HEK293T (cell line): ENCODE measurements around the gene RBM20.
A peak's percentile ranks its signal among the peaks of the same experiment; 100 is the strongest.

Source experiments
- CTCF ChIA-PET: fragments of 350-600 bp; formaldehyde crosslinking; extraction: SDS; loops from one replicate; lab custom pipeline; 2021; ENCODE audit warnings: antibody characterized with exemption, inconsistent platforms; lab: Yijun Ruan, JAX
- POLR2A ChIA-PET: fragments of 350-600 bp; formaldehyde crosslinking; extraction: SDS; loops from one replicate; lab custom pipeline; 2020; ENCODE audit warnings: antibody characterized with exemption, inconsistent platforms; lab: Yijun Ruan, JAX
- DNase-seq: peaks from one replicate; pipeline ENCODE4 v3.0.0; 2012; ENCODE audit warnings: mixed read lengths; ENCODE audit errors: extremely low spot score
- ARNT ChIP-seq: fragments of 450-650 bp; IDR thresholded peaks from 2 replicates; pipeline ENCODE4 v1.6.1; 2017; ENCODE audit warnings: mild to moderate bottlenecking
- BHLHE40 ChIP-seq: fragments of 450-650 bp; IDR thresholded peaks from 2 replicates; pipeline ENCODE4 v1.6.1; 2016; ENCODE audit warnings: mild to moderate bottlenecking, moderate library complexity, borderline replicate concordance
- CTBP1 ChIP-seq: fragments of 450-650 bp; IDR thresholded peaks from 2 replicates; pipeline ENCODE4 v1.6.1; 2016; ENCODE audit warnings: borderline replicate concordance
- ELF4 ChIP-seq: fragments of 450-650 bp; IDR thresholded peaks from 2 replicates; pipeline ENCODE4 v1.6.1; 2017; ENCODE audit warnings: antibody characterized with exemption
- FOXA1 ChIP-seq: fragments of 450-650 bp; IDR thresholded peaks from 2 replicates; pipeline ENCODE4 v1.6.1; 2016; ENCODE audit warnings: mild to moderate bottlenecking
- FOXK2 ChIP-seq: fragments of 450-650 bp; IDR thresholded peaks from 2 replicates; pipeline ENCODE4 v1.6.1; 2016; ENCODE audit warnings: mild to moderate bottlenecking
- FOXM1 ChIP-seq: fragments of 450-650 bp; IDR thresholded peaks from 2 replicates; pipeline ENCODE4 v1.6.1; 2017; ENCODE audit warnings: mild to moderate bottlenecking, borderline replicate concordance
- HDGF ChIP-seq: fragments of 450-650 bp; IDR thresholded peaks from 2 replicates; pipeline ENCODE4 v1.6.1; 2017; ENCODE audit warnings: antibody characterized with exemption, borderline replicate concordance
- L3MBTL2 ChIP-seq: fragments of 450-650 bp; conservative IDR thresholded peaks from 2 replicates; pipeline ENCODE4 v1.6.1; 2016; ENCODE audit warnings: mild to moderate bottlenecking
- LEF1 ChIP-seq: fragments of 450-650 bp; IDR thresholded peaks from 2 replicates; pipeline ENCODE4 v1.6.1; 2017; ENCODE audit warnings: mild to moderate bottlenecking, borderline replicate concordance
- NFRKB ChIP-seq: fragments of 450-650 bp; IDR thresholded peaks from 2 replicates; pipeline ENCODE4 v1.6.1; 2016; ENCODE audit warnings: mild to moderate bottlenecking, moderate library complexity
- SP1 ChIP-seq: fragments of 450-650 bp; IDR thresholded peaks from 2 replicates; pipeline ENCODE4 v1.6.1; 2017
- SUZ12 ChIP-seq: fragments of 450-650 bp; IDR thresholded peaks from 2 replicates; pipeline ENCODE4 v1.6.1; 2016; ENCODE audit warnings: mild to moderate bottlenecking
- TARDBP ChIP-seq: fragments of 450-650 bp; IDR thresholded peaks from 2 replicates; pipeline ENCODE4 v1.6.1; 2016
- ZNF384 ChIP-seq: fragments of 450-650 bp; IDR thresholded peaks from 2 replicates; pipeline ENCODE4 v1.6.1; 2016
- TF ChIP-seq, protein P1 (sequence below): fragments of 450-650 bp; IDR thresholded peaks from 2 replicates; pipeline ENCODE4 v1.6.1; 2016

Gene RBM20

DNA sequence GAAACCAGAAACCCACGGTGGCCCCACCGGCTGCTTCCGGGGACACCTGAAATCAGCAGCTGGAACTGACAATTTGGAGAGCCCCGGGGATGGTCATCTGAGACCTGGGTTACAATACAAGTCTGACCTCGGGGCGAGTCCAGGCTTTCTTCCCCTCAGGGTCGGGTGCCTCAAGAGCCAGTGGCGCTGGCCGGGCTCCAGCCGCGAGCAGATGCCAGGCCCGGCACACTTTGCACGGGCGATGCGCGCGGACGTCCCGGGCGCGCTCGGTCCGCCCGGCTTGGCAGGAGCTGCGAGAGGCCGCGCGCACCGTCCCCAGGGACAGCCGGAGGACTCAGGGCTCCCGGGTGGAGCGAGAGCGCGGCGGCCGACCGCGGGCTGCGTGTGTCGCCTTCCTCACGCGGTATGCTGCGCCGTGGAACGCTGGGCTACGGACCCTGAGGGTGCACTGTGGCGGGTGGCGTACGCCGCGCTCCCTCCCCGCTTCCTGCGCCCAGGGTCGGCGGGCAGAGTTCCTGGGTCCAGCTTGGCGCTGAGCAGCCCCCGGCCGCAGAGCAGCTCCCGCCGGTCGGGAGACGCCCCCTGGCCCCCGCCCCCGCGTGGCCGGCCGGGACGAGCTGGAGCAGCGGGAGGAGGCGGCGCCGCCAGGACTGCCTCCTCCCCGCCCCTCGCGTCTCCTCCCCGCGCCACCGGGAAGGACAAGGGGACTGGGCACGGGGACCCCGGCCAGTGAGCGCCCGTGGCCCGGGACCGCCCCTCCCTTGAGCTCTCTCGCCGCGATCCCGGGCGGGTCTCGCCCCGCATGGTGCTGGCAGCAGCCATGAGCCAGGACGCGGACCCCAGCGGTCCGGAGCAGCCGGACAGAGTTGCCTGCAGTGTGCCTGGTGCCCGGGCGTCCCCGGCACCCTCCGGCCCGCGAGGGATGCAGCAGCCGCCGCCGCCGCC is at the start of gene RBM20:
Gene RBM20 (plus strand): TSS at position 684 of the 945 bp plus-strand sequence. CDS start 119 bp downstream, at position 803.
- POLR2A ChIA-PET: interaction anchor here (1.1 to 2.1 kb wide), 4 partner anchors 24 to 155 kb away, joined by 3 to 9 read pairs (median 4); no protein-coding TSS in a partner anchor
- CTCF ChIA-PET: interaction anchor here (0.6 to 1.1 kb wide), 3 partner anchors 15 to 30 kb away, joined by 3 read pairs; no protein-coding TSS in a partner anchor
- peak; percentile 63 for DNase-seq
- no peak for TF ChIP-seq ZNF384
- TF ChIP-seq BHLHE40: no peak
- TF ChIP-seq HDGF: no peak
- no peak; the same call in 1 of the 2 replicates for TF ChIP-seq FOXM1
- TF ChIP-seq FOXK2: no peak
- no peak for TF ChIP-seq SUZ12
- TF ChIP-seq TARDBP: no peak

DNA sequence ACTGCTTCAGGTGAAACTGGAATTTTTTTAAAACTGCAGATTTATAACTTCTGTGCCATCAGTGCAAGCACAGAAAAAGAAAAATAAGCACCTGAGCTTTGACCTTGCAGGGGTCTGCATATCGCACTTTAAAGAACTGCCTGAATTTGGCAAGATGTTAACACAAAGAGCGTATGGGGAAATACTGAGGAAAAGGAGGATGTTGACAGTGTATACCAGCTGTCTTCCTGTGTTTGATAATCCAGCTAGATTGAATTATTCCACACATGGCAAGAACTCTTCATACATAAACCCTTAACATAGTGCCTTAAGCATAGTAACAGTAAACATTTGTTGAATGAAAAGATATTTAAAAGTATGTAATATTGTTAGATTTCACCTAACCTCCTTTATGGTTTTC is 46.7 kb upstream of the RBM20 start:
- DNase-seq: no peak
- TF ChIP-seq SP1 (no peak), ELF4 (no peak), ZNF384 (no peak), CTBP1 (no peak), FOXA1 (no peak), LEF1 (no peak), FOXM1 (no peak), NFRKB (no peak), L3MBTL2 (no peak), ARNT (no peak), BHLHE40 (no peak), HDGF (no peak), TARDBP (no peak), SUZ12 (no peak), FOXK2 (no peak)
- TF ChIP-seq, protein P1, sequence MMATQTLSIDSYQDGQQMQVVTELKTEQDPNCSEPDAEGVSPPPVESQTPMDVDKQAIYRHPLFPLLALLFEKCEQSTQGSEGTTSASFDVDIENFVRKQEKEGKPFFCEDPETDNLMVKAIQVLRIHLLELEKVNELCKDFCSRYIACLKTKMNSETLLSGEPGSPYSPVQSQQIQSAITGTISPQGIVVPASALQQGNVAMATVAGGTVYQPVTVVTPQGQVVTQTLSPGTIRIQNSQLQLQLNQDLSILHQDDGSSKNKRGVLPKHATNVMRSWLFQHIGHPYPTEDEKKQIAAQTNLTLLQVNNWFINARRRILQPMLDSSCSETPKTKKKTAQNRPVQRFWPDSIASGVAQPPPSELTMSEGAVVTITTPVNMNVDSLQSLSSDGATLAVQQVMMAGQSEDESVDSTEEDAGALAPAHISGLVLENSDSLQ: no peak
- ChIA-PET CTCF (interaction anchor here (0.6 kb wide), 1 partner anchor 1791 kb away, joined by 3 read pairs; no protein-coding TSS in a partner anchor), POLR2A (no interaction called here)

DNA sequence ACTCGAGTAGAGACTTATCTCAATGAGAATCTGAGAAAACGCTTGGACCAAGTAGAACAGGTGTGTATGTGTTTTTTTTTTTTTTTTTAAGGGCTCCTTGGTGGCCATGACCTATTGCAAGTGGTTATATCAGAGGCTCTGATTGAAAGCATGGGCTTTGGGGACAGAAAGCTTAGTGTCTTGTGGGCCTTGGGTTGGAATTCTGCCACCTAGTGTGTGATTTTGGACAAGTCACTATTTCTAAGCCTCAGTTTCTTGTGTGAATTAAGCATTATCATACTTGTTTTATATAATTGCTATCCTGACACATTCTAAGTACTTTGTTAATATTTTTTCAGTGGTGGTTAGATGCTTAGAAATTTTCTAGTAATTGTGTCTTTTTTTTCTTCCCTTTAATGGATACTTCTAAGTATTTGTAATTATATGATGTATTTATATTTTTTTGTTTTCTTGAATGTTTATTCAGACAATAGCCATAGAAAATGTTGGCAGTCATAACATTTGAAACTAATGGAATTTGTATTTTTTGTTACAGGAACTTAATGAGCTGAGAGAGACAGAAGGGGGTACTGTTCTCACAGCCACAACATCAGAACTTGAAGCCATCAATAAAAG is 43.5 kb upstream of the RBM20 start:
- ChIA-PET POLR2A (no interaction called here), CTCF (interaction anchor here (0.5 to 1.7 kb wide), 7 partner anchors 8 to 294 kb away, joined by 3 to 8 read pairs (median 5); no protein-coding TSS in a partner anchor)
- TF ChIP-seq, protein P1: peak; percentile 28; the same call in 1 of the 2 replicates
- TF ChIP-seq FOXM1: no peak
- peak; percentile 63 for DNase-seq

DNA sequence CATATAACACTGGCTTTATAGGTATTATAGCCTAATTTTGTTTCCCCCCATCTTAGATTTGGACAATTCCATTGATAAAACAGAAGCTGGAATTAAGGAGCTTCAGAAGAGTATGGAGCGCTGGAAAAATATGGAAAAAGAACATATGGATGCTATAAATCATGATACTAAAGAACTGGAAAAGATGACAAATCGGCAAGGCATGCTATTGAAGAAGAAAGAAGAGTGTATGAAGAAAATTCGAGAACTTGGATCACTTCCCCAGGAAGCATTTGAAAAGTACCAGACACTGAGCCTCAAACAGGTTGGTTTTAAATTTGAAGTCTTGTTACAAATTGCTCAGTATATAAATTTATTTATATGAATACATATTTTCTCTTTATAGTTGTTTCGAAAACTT is 42.6 kb upstream of the RBM20 start:
- no peak for DNase-seq
- ChIA-PET POLR2A (no interaction called here), CTCF (no interaction called here)
- TF ChIP-seq HDGF (no peak), NFRKB (no peak), FOXA1 (no peak), CTBP1 (no peak), ELF4 (no peak), SP1 (no peak)

DNA sequence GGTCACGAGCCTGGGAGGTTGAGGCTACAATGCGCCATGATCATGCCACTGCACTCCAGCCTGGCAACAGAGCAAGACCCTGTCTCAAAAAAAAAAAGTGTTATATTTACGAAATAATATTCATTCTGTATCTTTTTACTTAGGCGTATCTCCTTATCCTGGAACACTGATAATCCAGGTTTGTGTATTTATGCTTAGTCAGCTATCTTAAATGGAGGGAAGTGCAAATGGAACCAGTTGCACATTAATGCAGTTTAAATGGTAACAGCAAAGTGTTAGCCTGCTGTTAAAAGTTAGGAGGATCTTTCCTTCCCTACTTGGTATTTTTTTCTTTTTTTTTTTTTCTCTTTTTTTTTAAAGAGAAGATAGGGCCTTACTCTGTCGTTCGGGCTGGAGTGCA is 36.0 kb upstream of the RBM20 start:
- no peak for TF ChIP-seq FOXM1
- TF ChIP-seq FOXA1: no peak
- no peak for DNase-seq
- ChIA-PET CTCF (interaction anchor here (0.7 to 2.3 kb wide), 6 partner anchors 8 to 724 kb away, joined by 3 to 8 read pairs (median 3); no protein-coding TSS in a partner anchor), POLR2A (interaction anchor here (1.0 to 1.3 kb wide), 2 partner anchors 12 to 303 kb away, joined by 3 to 5 read pairs; no protein-coding TSS in a partner anchor)

DNA sequence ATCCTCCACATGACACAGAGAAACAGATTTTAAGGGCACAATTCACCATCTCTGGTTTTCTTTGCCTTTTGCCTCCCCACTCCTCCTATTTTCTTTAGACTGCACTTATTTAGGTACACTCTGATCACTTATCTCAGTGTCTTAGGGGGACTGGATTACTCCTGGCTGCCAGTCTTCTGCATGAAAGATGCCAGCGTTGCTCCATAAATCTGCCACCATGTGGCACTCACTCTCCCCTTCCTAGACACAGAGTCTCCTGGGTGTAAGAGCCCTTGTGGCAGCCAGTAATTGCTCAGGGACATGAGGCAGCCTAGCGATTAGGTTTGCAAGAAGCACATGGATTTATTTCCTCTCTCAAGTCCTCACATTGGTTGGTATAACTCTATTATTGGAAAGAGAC is 34.5 kb upstream of the RBM20 start:
- TF ChIP-seq, protein P1: peak; percentile 55; the same call in 1 of the 2 replicates
- no peak for TF ChIP-seq ARNT
- POLR2A ChIA-PET: interaction anchor here (1.3 kb wide), 1 partner anchor 14 kb away, joined by 3 read pairs; no protein-coding TSS in a partner anchor
- CTCF ChIA-PET: interaction anchor here (1.4 to 2.3 kb wide), 2 partner anchors 8 to 10 kb away, joined by 3 to 8 read pairs; no protein-coding TSS in a partner anchor
- no peak for DNase-seq
